Panc1 (cell line): Measurements from ENCODE around the gene ZFHX3.

Source experiments
- POLR2AphosphoS5 ChIP-seq: IDR thresholded peaks from 2 replicates; pipeline ENCODE4 v1.6.1; 2012; ENCODE audit warnings: mild to moderate bottlenecking, low read depth, low read length, moderate library complexity
- TCF7L2 ChIP-seq: IDR thresholded peaks from 2 replicates; pipeline ENCODE4 v1.6.1; 2011; ENCODE audit warnings: mild to moderate bottlenecking, low read depth, low read length, inconsistent platforms
- TF ChIP-seq, protein P1 (sequence below): fragments of 450-650 bp; IDR thresholded peaks from 2 replicates; pipeline ENCODE4 v1.5.1; 2017; ENCODE audit warnings: mild to moderate bottlenecking

- TF ChIP-seq, protein P1, sequence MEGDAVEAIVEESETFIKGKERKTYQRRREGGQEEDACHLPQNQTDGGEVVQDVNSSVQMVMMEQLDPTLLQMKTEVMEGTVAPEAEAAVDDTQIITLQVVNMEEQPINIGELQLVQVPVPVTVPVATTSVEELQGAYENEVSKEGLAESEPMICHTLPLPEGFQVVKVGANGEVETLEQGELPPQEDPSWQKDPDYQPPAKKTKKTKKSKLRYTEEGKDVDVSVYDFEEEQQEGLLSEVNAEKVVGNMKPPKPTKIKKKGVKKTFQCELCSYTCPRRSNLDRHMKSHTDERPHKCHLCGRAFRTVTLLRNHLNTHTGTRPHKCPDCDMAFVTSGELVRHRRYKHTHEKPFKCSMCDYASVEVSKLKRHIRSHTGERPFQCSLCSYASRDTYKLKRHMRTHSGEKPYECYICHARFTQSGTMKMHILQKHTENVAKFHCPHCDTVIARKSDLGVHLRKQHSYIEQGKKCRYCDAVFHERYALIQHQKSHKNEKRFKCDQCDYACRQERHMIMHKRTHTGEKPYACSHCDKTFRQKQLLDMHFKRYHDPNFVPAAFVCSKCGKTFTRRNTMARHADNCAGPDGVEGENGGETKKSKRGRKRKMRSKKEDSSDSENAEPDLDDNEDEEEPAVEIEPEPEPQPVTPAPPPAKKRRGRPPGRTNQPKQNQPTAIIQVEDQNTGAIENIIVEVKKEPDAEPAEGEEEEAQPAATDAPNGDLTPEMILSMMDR: no peak
- TF ChIP-seq POLR2AphosphoS5: no peak
- TF ChIP-seq TCF7L2: no peak
These were observed 236.1 kb downstream of the ZFHX3 start for GRCh38 chr16:72811876-72812275.
